ENCODE measurements around the gene AKR1C1. TPM values are rescaled to one million over a fixed set of nuclear protein-coding genes. Genes with fewer than 3 reads are reported as not detected.

The AKR1C1 gene
- total RNA-seq, 1 donor from 2014 or later = 0.67 TPM

DNA sequence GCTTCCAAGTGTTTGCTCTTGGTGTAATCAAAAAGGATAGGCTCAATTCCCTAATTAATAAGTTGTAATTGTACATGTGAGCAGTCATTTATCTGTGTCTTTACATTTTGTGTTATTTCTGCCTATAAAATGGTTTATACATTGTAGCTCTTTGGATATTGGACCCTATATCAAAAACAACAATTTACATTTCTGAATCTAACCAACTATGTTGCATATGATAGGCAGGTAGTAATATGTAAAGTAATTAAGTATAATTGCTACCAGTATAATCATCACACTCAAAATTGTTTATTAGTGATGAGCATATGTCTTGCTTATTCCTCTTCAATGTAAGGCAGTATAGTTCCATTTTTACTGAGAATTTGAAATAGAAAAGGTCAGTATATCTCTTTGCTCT lies 13.8 kb downstream of the AKR1C1 start:
- no peaks in the 10 kb centered on the region for H3K9me3 Mint-ChIP-seq (ENCODE audit: unreplicated experiment)
- TF ChIP-seq, protein P1, sequence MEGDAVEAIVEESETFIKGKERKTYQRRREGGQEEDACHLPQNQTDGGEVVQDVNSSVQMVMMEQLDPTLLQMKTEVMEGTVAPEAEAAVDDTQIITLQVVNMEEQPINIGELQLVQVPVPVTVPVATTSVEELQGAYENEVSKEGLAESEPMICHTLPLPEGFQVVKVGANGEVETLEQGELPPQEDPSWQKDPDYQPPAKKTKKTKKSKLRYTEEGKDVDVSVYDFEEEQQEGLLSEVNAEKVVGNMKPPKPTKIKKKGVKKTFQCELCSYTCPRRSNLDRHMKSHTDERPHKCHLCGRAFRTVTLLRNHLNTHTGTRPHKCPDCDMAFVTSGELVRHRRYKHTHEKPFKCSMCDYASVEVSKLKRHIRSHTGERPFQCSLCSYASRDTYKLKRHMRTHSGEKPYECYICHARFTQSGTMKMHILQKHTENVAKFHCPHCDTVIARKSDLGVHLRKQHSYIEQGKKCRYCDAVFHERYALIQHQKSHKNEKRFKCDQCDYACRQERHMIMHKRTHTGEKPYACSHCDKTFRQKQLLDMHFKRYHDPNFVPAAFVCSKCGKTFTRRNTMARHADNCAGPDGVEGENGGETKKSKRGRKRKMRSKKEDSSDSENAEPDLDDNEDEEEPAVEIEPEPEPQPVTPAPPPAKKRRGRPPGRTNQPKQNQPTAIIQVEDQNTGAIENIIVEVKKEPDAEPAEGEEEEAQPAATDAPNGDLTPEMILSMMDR (IDR thresholded peaks at IDR 0.05) = no peak
- no peak overlapping the region for H3K4me3 Mint-ChIP-seq (ENCODE audit: unreplicated experiment)
- no peak for DNase-seq (ENCODE audit: extremely low spot score, unreplicated experiment)
- H3K27me3 Mint-ChIP-seq (ENCODE audit: unreplicated experiment) = peaks cover 11% of the 10 kb centered on the region
- no peaks in the 10 kb centered on the region for H3K36me3 Mint-ChIP-seq (ENCODE audit: unreplicated experiment)
- H3K4me1 Mint-ChIP-seq (ENCODE audit: unreplicated experiment) = no peaks in the 10 kb centered on the region
- H3K27ac Mint-ChIP-seq (ENCODE audit: unreplicated experiment) = no peak overlapping the region

- Mint-ChIP-seq H3K4me1 (ENCODE audit: unreplicated experiment) (no peaks in the 10 kb centered on the region), H3K27me3 (ENCODE audit: unreplicated experiment) (peaks cover 11% of the 10 kb centered on the region), H3K27ac (ENCODE audit: unreplicated experiment) (no peak overlapping the region), H3K9me3 (ENCODE audit: unreplicated experiment) (no peaks in the 10 kb centered on the region), H3K36me3 (ENCODE audit: unreplicated experiment) (no peaks in the 10 kb centered on the region), H3K4me3 (ENCODE audit: unreplicated experiment) (no peak overlapping the region)
- TF ChIP-seq, protein P1 (IDR thresholded peaks at IDR 0.05) = no peak
- no peak for DNase-seq (ENCODE audit: extremely low spot score, unreplicated experiment)
These were observed 15.7 kb downstream of the AKR1C1 start for GRCh38 chr10:4978870-4979269.

DNA sequence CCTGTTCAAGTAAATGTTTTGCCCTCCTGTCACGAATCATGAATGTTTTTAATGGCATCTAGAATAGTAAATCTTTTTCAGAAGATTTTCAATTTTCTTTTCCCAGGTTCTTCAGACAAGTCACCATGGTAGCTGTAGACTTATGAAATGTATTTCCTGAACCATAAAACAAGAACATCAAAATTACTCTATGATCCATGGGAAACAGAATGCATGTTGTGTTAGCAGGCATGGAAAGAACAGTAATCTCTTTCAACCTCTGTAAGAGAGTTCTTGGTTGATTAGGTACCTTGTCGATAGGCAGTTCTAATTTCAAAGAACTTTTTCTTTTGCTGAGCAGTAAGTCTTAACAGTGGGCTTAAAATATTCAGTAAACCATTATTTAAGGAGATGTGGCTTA lies 17.6 kb downstream of the AKR1C1 start:
- Mint-ChIP-seq H3K9me3 (ENCODE audit: unreplicated experiment) (no peaks in the 10 kb centered on the region), H3K27ac (ENCODE audit: unreplicated experiment) (no peak overlapping the region), H3K36me3 (ENCODE audit: unreplicated experiment) (no peaks in the 10 kb centered on the region), H3K4me3 (ENCODE audit: unreplicated experiment) (no peak overlapping the region), H3K27me3 (ENCODE audit: unreplicated experiment) (peaks cover 15% of the 10 kb centered on the region), H3K4me1 (ENCODE audit: unreplicated experiment) (no peaks in the 10 kb centered on the region)
- TF ChIP-seq, protein P1 (IDR thresholded peaks at IDR 0.05) = no peak
- DNase-seq (ENCODE audit: extremely low spot score, unreplicated experiment) = no peak

- no peaks in the 10 kb centered on the region for H3K9me3 Mint-ChIP-seq (ENCODE audit: unreplicated experiment)
- peaks cover 14% of the 10 kb centered on the region for H3K27me3 Mint-ChIP-seq (ENCODE audit: unreplicated experiment)
- H3K27ac Mint-ChIP-seq (ENCODE audit: unreplicated experiment) = no peak overlapping the region
- no peaks in the 10 kb centered on the region for H3K36me3 Mint-ChIP-seq (ENCODE audit: unreplicated experiment)
- DNase-seq (ENCODE audit: extremely low spot score, unreplicated experiment) = no peak
- TF ChIP-seq, protein P1 (IDR thresholded peaks at IDR 0.05) = peak; percentile 19
- no peaks in the 10 kb centered on the region for H3K4me1 Mint-ChIP-seq (ENCODE audit: unreplicated experiment)
- no peak overlapping the region for H3K4me3 Mint-ChIP-seq (ENCODE audit: unreplicated experiment)
These were observed 18.7 kb downstream of the AKR1C1 start for GRCh38 chr10:4981722-4982471.

DNA sequence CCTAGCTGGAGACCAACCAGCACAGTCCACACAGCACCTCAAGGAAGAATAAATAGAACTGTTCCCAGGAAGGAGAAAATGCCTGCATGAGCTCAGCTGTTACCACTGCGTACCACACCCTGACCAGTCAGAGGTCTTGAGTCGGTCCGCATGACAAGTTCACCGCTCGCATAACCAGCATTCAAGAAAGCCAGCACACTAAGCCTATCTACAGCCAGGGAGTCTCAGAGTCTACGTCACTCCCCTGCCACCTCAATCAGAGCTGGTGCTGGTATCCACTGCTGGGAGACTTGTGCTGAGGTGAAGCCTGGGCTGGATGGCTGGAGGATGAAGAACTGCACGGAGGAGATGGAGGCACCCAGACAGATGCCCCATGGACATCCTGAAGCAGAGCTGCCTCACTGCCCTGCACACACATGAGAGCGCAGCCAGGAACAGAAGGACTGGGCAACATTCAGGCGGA lies 19.6 kb downstream of the AKR1C1 start:
- Mint-ChIP-seq H3K9me3 (ENCODE audit: unreplicated experiment) (no peaks in the 10 kb centered on the region), H3K27ac (ENCODE audit: unreplicated experiment) (no peak overlapping the region), H3K27me3 (ENCODE audit: unreplicated experiment) (peaks cover 14% of the 10 kb centered on the region), H3K4me3 (ENCODE audit: unreplicated experiment) (no peak overlapping the region), H3K36me3 (ENCODE audit: unreplicated experiment) (no peaks in the 10 kb centered on the region), H3K4me1 (ENCODE audit: unreplicated experiment) (no peaks in the 10 kb centered on the region)
- DNase-seq (ENCODE audit: extremely low spot score, unreplicated experiment) = no peak
- TF ChIP-seq, protein P1 (IDR thresholded peaks at IDR 0.05) = no peak
